ENCODE data around the gene ITGAE. TPM values are rescaled to one million over a fixed set of nuclear protein-coding genes. Genes with fewer than 3 reads are reported as not detected.
"Not testable (repeated sequence)": the region's sequence is repeated elsewhere in the genome, so short reads cannot be mapped to it uniquely, and the experiment has no call there.

The ITGAE gene
- total and polyA plus RNA-seq, 4 donors, result 16.0 to 57.0 (median 27.9) TPM

DNA sequence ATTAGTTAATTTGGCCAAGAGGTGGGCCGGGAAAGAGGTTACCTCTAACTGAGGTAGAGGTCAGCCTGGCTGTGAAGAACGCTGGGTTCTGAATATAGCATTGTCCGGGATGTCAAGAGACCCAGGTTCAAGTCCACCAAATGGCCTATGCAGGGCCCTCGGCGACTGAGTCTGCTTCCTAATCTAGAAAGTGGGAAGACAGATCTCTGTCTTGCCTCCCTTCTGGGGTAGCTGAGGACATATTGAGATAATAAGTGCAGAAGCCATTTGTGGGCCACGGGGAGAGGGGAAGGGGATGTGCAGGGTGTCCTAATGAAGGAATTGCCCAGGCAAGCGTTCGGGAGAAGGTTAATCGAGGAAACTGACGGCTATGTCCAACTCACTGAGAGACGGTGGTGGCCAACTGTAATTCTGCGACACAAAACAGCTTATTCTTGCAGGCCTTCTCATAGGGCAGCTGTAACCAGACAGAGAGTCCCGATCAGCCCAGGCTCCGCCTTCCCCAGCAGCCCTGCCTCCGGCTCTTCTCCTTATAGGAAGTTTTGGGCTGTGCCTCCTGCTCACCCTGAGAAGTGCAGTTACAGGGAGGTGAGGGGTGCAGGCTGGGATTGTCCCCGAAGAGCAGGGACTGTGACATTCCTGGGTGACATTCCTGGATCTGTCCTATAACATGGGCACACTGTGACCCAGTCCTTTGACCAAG lies 61.4 kb downstream of the ITGAE start:
- Histone ChIP-seq H3K4me3 (ENCODE audit: low read length in 2 of 2) (no peak overlapping the region), H3K27ac (ENCODE audit: low read depth in 1 of 2, low read length in 2 of 2) (no peak overlapping the region), H3K9me3 (ENCODE audit: control insufficient read depth, low read length) (no peaks in the 10 kb centered on the region), H3K4me1 (ENCODE audit: control insufficient read depth in 1 of 2, insufficient read depth in 2 of 2, low read length in 2 of 2) (no peaks in the 10 kb centered on the region), H3K27me3 (ENCODE audit: control insufficient read depth in 1 of 2, insufficient read depth in 2 of 2, low read length in 1 of 2) (no peaks in the 10 kb centered on the region), H3K36me3 (ENCODE audit: control insufficient read depth in 1 of 2, insufficient read depth in 2 of 2, low read length in 1 of 2) (no peaks in the 10 kb centered on the region)
- ATAC-seq (ENCODE audit: low FRiP score) (no peak), DNase-seq (no peak)
- WGBS, 2 donors, result 81 to 84% methylated on average over 15 to 16 of the region's 16 CpGs
- intact Hi-C loops (cut with DNase I), result loop anchor here (5.0 to 10.0 kb wide), 2 partner anchors 105 to 268 kb away; partner anchors contain the start of gene NCBP3 (in 1 of the 2)

DNA sequence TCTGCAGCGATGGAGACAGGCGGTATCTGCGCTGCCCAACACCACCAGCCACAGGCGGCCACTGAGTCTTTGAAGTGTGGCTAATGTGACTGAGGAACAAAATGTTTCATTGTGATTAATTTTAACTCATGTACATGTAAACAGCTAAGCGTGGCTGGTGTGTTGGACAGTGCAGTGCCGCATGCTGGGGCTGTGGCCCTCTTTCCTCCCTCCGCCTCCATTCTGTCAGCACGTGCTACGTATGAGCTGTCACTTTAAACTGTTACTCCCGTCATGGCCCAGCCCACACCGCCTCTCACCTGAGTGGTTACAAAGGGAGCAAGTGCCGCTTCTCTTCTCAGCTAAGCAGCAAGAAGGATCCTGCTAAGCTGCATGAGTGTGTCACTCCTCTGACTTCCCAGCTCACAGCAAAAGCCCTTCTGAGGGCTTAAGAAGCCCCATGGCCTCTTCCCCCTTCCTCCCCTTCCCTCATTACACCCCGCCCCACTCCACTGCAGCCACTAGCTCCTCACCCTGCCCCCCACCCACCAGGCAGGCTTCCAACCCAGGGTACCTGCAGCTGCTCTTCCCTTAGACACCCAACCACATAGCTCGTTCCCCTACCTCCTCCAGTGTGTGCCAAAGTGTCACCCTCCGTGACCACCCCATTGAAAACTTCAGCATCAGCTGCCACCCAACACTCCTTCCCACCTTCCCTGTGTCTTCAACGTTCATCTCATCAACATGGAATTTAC lies 62.3 kb downstream of the ITGAE start:
- Histone ChIP-seq H3K9me3 (ENCODE audit: control insufficient read depth, low read length) (no peaks in the 10 kb centered on the region), H3K27ac (ENCODE audit: low read depth in 1 of 2, low read length in 2 of 2) (no peak overlapping the region), H3K27me3 (ENCODE audit: control insufficient read depth in 1 of 2, insufficient read depth in 2 of 2, low read length in 1 of 2) (no peaks in the 10 kb centered on the region), H3K4me3 (ENCODE audit: low read length in 2 of 2) (no peak overlapping the region), H3K4me1 (ENCODE audit: control insufficient read depth in 1 of 2, insufficient read depth in 2 of 2, low read length in 2 of 2) (no peaks in the 10 kb centered on the region), H3K36me3 (ENCODE audit: control insufficient read depth in 1 of 2, insufficient read depth in 2 of 2, low read length in 1 of 2) (no peaks in the 10 kb centered on the region)
- ATAC-seq (ENCODE audit: low FRiP score) (no peak), DNase-seq (no peak)
- intact Hi-C loops (cut with DNase I), result loop anchor here (5.0 to 10.0 kb wide), 2 partner anchors 106 to 269 kb away; partner anchors contain the start of gene NCBP3 (in 1 of the 2)
- WGBS, 2 donors, result 58 to 62% methylated on average over 16 of the region's 16 CpGs

DNA sequence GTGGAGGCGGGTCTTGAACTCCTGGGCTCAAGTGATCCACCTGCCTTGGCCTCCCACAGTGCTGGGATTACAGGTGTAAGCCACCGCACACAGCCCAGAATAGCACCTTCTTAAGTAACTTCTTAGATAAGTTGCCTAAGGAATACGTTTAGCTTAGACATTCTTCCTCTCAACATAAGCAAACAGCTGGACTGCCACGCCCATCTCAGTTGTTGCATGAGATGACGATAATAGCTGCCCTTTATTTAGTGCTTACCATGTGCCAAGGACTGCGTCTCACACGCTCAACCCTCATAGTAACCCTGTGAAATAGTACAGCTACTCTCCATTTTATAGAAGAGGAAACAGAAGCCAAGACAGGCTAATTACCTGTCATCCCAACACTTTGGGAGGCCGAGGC lies 65.5 kb downstream of the ITGAE start:
- Histone ChIP-seq H3K4me1 (ENCODE audit: control insufficient read depth in 1 of 2, insufficient read depth in 2 of 2, low read length in 2 of 2) (no peaks in the 10 kb centered on the region), H3K27me3 (ENCODE audit: control insufficient read depth in 1 of 2, insufficient read depth in 2 of 2, low read length in 1 of 2) (no peaks in the 10 kb centered on the region), H3K4me3 (ENCODE audit: low read length in 2 of 2) (no peak overlapping the region), H3K36me3 (ENCODE audit: control insufficient read depth in 1 of 2, insufficient read depth in 2 of 2, low read length in 1 of 2) (no peaks in the 10 kb centered on the region), H3K27ac (ENCODE audit: low read depth in 1 of 2, low read length in 2 of 2) (no peak overlapping the region), H3K9me3 (ENCODE audit: control insufficient read depth, low read length) (no peaks in the 10 kb centered on the region)
- WGBS, 2 donors, result 72 to 75% methylated on average over 8 of the region's 8 CpGs
- DNase-seq (no peak), ATAC-seq (ENCODE audit: low FRiP score) (no peak)
- intact Hi-C loops (cut with DNase I), result loop anchor here (5.0 to 10.0 kb wide), 2 partner anchors 109 to 272 kb away; partner anchors contain the start of gene NCBP3 (in 1 of the 2)

DNA sequence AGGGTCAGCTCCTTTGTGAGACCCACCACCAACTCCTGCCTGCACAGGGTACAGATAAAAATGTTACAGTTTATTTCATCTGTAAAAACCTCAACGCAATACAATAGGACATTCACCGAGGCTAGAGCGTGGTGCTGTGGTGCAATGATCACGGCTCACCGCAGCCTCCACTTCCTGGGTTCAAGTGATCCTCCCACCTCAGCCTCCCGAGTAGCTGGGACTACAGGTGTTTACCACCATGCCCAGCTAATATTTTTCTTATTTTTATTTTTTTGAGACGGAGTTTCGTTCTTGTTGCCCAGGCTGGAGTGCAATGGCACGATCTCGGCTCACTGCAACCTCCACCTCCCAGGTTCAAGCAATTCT lies 66.1 kb downstream of the ITGAE start:
- H3K9me3 ChIP-seq (ENCODE audit: control insufficient read depth, low read length); H3K4me3 ChIP-seq (ENCODE audit: low read length in 2 of 2); H3K36me3 ChIP-seq (ENCODE audit: control insufficient read depth in 1 of 2, insufficient read depth in 2 of 2, low read length in 1 of 2); H3K27ac ChIP-seq (ENCODE audit: low read depth in 1 of 2, low read length in 2 of 2); H3K4me1 ChIP-seq (ENCODE audit: control insufficient read depth in 1 of 2, insufficient read depth in 2 of 2, low read length in 2 of 2); H3K27me3 ChIP-seq (ENCODE audit: control insufficient read depth in 1 of 2, insufficient read depth in 2 of 2, low read length in 1 of 2); DNase-seq; ATAC-seq (ENCODE audit: low FRiP score): not testable (repeated sequence)
- intact Hi-C loops (cut with DNase I), result loop anchor here (5.0 to 10.0 kb wide), 2 partner anchors 110 to 272 kb away; partner anchors contain the start of gene NCBP3 (in 1 of the 2)
- WGBS, 2 donors, result 92 to 93% methylated on average over 10 of the region's 10 CpGs

DNA sequence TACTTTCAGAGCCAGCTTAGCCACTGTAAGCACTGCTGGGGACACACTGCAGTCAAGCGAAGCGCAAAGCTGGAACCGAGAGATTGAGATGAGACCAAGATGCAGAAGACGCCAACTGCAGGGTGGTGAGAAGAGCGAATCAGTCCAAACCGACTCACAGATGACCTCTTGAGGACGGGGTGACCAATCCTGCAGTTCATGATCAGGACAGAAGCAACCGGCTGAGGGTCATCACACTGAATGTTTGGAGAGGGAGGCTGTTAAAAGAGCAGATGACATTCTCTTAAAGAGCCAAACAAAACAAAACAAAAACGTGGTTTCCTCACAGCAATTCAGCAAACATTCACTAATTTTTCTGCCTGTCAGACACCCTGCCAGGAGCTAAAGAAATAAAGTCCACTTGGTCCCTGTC lies 68.8 kb downstream of the ITGAE start:
- no peaks in the 10 kb centered on the region for H3K4me1 ChIP-seq (ENCODE audit: control insufficient read depth in 1 of 2, insufficient read depth in 2 of 2, low read length in 2 of 2)
- intact Hi-C loops (cut with DNase I), result loop anchor here in 1 of 2 donors (10.0 kb wide), 1 partner anchor 113 kb away; the partner anchor contains the start of gene NCBP3
- peak; percentile 15 for ATAC-seq (ENCODE audit: low FRiP score)

DNA sequence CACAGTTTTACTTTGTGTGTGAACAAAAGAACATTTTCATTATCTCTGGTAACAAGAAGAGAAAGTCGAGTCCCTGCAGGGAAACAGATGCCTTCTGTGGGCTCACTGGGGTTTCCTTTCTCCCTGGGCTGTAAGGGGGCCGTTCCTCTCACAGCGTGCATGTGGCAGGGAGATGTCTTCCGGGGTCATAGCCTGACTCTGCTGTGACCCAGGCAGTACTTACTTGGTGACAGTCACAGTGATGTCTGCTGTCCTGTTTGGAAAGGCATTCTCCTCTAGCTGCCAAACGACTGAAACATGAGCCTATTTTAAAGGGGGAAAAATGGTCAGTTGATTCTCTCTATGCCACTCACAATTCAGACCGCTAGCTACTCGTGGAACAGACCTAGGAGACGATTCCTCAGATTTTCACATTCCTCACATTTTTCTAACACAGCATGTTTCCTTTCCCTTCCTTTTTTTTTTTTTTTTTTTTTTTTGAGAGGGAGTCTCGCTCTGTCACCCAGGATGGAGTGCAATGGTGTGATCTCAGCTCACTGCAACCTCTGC lies 70.0 kb downstream of the ITGAE start:
- Histone ChIP-seq H3K27me3 (ENCODE audit: control insufficient read depth in 1 of 2, insufficient read depth in 2 of 2, low read length in 1 of 2) (no peaks in the 10 kb centered on the region), H3K4me1 (ENCODE audit: control insufficient read depth in 1 of 2, insufficient read depth in 2 of 2, low read length in 2 of 2) (no peaks in the 10 kb centered on the region), H3K36me3 (ENCODE audit: control insufficient read depth in 1 of 2, insufficient read depth in 2 of 2, low read length in 1 of 2) (no peaks in the 10 kb centered on the region), H3K4me3 (ENCODE audit: low read length in 2 of 2) (no peak overlapping the region), H3K9me3 (ENCODE audit: control insufficient read depth, low read length) (no peaks in the 10 kb centered on the region), H3K27ac (ENCODE audit: low read depth in 1 of 2, low read length in 2 of 2) (no peak overlapping the region)
- intact Hi-C loops (cut with DNase I), result loop anchor here in 1 of 2 donors (10.0 kb wide), 1 partner anchor 114 kb away; the partner anchor contains the start of gene NCBP3
- ATAC-seq (ENCODE audit: low FRiP score), result no peak
- WGBS, 2 donors, result 18 to 24% methylated on average over 9 of the region's 9 CpGs
- no peak for DNase-seq

More for the DNA sequence above, 68.8 kb downstream of the ITGAE start:
- no peaks in the 10 kb centered on the region for H3K9me3 ChIP-seq (ENCODE audit: control insufficient read depth, low read length)
- 43 to 50% methylated on average over 9 of the region's 9 CpGs for WGBS, 2 donors
- H3K27me3 ChIP-seq (ENCODE audit: control insufficient read depth in 1 of 2, insufficient read depth in 2 of 2, low read length in 1 of 2), result no peaks in the 10 kb centered on the region
- no peak for DNase-seq
- no peak overlapping the region for H3K4me3 ChIP-seq (ENCODE audit: low read length in 2 of 2)
- no peak overlapping the region for H3K27ac ChIP-seq (ENCODE audit: low read depth in 1 of 2, low read length in 2 of 2)
- no peaks in the 10 kb centered on the region for H3K36me3 ChIP-seq (ENCODE audit: control insufficient read depth in 1 of 2, insufficient read depth in 2 of 2, low read length in 1 of 2)

DNA sequence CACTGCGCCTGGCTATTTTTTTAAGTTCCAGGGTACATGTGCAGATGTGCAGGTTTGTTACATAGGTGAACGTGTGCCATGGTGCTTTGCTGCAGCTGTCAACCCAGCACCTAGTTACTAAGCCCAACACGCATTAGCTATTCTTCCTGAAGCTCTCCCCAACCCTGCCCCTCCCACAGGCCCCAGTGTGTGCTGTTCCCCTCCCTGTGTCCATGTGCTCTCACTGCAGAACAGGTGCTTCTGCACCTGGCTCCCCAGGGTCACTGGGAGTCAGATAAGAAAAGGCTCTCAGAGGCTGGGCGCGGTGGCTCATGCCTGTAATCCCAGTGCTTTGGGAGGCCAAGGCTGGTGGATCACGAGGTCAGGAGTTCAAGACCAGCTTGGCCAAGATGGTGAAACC lies 71.1 kb downstream of the ITGAE start:
- H3K4me3 ChIP-seq (ENCODE audit: low read length in 2 of 2), result no peak overlapping the region
- no peaks in the 10 kb centered on the region for H3K36me3 ChIP-seq (ENCODE audit: control insufficient read depth in 1 of 2, insufficient read depth in 2 of 2, low read length in 1 of 2)
- no peaks in the 10 kb centered on the region for H3K27me3 ChIP-seq (ENCODE audit: control insufficient read depth in 1 of 2, insufficient read depth in 2 of 2, low read length in 1 of 2)
- intact Hi-C loops (cut with DNase I), result loop anchor here in 1 of 2 donors (10.0 kb wide), 1 partner anchor 115 kb away; the partner anchor contains the start of gene NCBP3
- no peak for ATAC-seq (ENCODE audit: low FRiP score)
- 86 to 96% methylated on average over 6 of the region's 6 CpGs for WGBS, 2 donors
- DNase-seq, result peak in 1 of 2 donors; percentile 45
- H3K4me1 ChIP-seq (ENCODE audit: control insufficient read depth in 1 of 2, insufficient read depth in 2 of 2, low read length in 2 of 2), result no peaks in the 10 kb centered on the region
- H3K9me3 ChIP-seq (ENCODE audit: control insufficient read depth, low read length), result no peaks in the 10 kb centered on the region
- no peak overlapping the region for H3K27ac ChIP-seq (ENCODE audit: low read depth in 1 of 2, low read length in 2 of 2)

DNA sequence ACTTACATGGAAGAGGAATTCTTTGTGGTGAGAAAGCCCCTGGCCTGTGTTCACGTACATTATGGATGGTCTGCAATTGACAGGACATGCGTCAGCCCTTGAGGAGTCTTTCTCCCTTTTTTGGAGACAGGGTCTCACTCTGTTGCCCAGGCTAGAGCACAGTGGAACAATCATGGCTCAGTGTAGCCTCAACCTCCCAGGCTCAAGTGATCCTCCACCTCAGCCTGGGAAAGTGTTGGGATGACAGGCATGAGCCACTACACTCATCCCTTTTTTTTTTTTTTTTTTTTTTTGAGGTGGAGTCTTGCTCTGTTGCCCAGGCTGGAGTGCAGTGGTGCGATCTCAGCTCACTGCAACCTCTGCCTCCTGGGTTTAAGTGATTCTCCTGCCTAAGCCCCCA lies 72.9 kb downstream of the ITGAE start:
- WGBS, 2 donors, result 97 to 98% methylated on average over 3 of the region's 3 CpGs
- H3K4me1 ChIP-seq (ENCODE audit: control insufficient read depth in 1 of 2, insufficient read depth in 2 of 2, low read length in 2 of 2); H3K4me3 ChIP-seq (ENCODE audit: low read length in 2 of 2); intact Hi-C loops (cut with DNase I); H3K27ac ChIP-seq (ENCODE audit: low read depth in 1 of 2, low read length in 2 of 2); DNase-seq; H3K27me3 ChIP-seq (ENCODE audit: control insufficient read depth in 1 of 2, insufficient read depth in 2 of 2, low read length in 1 of 2); H3K9me3 ChIP-seq (ENCODE audit: control insufficient read depth, low read length); ATAC-seq (ENCODE audit: low FRiP score); H3K36me3 ChIP-seq (ENCODE audit: control insufficient read depth in 1 of 2, insufficient read depth in 2 of 2, low read length in 1 of 2): not testable (repeated sequence)
